Measurements from ENCODE around the gene BRD1. TPM values are rescaled to one million over a fixed set of nuclear protein-coding genes. Genes with fewer than 3 reads are reported as not detected.

The BRD1 gene
- total and polyA plus RNA-seq, 9 of the 15 experiments (the other 6 are each of a cell fraction or from before 2014, with no cell fraction given): 0.42 to 17.6 (median 5.5) TPM

DNA sequence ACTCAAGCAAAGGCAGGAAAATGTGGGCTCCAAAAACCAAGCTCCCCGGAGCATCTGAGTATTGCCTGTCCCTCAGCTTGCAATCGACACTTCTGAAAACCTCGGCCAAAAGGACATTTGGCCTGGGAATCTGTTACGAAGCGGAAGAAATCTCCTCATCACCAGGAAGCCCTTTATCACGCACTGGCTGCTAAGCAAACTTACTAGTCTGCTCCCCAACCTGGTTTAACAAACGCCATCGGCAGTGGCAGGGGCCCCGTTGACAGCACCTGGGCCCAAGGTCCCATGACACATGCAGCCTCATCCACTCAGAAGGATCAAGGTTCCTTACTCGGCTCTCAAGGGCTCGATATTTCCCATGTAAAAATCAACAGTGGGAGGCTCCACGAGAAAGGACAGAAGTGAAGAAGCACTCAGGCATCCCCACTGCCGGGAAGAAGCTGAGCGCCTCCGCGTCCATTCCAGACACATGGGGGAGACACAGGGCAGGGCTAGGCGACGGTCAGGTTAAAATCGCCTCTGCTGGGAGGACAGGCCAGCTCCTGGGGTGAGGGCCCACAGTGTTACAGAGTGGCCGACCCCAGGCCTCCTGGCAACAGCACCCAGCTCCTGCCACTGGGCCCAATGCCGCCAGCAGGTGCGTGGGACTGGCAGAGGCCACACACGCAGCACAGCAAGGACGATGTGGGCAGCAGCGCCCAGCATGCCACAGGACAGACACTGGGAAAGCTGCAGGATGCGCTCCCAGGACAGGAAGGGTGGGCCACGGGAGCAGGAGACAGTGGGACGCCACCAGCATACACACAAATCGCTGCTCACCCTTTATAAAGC, 27.1 kb downstream of the BRD1 start:
- FAIRE-seq (no peak), ATAC-seq (no peak), DNase-seq (ENCODE audit: extremely low read depth in 1 of 4, low spot score in 3 of 4) (no peak)
- H3K9ac ChIP-seq (ENCODE audit: insufficient read depth in 1 of 2, low read depth in 2 of 2, low read length in 2 of 2): no peak overlapping the region; a peak in 1 of 4 replicates
- WGBS (ENCODE audit: insufficient coverage, low coverage, missing lambda C conversion rate): 91% methylated on average over 22 of the region's 29 CpGs
- no peaks in the 10 kb centered on the region; the same call in 1 of the 2 replicates for H4K20me1 ChIP-seq (replicated peaks; ENCODE audit: control insufficient read depth, insufficient read depth, low read length)
- ChIA-PET CTCF (ENCODE audit: low intra/inter-chr PET ratio) (no interaction called here), POLR2A (interaction anchor here (0.9 to 1.1 kb wide), 2 partner anchors 9 to 14 kb away, joined by 3 read pairs; no protein-coding TSS in a partner anchor)
- H3K27ac ChIP-seq (ENCODE audit: extremely low read depth, low read depth, low read length): no peak overlapping the region
- intact Hi-C loops (cut with micrococcal nuclease) (no loop called here), in situ Hi-C loops (cut with MboI) (no loop called here)
- H3K79me2 ChIP-seq (ENCODE audit: control insufficient read depth, insufficient read depth, low read length): peaks cover 43% of the 10 kb centered on the region
- TF ChIP-seq NFIX (CRISPR knock-in tag; IDR thresholded peaks at IDR 0.05; ENCODE audit: low read depth) (no peak), MCM7 (IDR thresholded peaks at IDR 0.05) (no peak), POLR2AphosphoS5 (IDR thresholded peaks at IDR 0.05; ENCODE audit: control insufficient read depth, insufficient read depth, low read depth, low read length) (no peak), ZNF830 (CRISPR knock-in tag; IDR thresholded peaks at IDR 0.05) (no peak), CEBPB (tag; IDR thresholded peaks at IDR 0.05) (no peak), GTF2F1 (IDR thresholded peaks at IDR 0.05; ENCODE audit: low read depth, low read length) (no peak), HINFP (tag; conservative IDR thresholded peaks at IDR 0.05; ENCODE audit: low read depth) (no peak), ZNF586 (CRISPR knock-in tag; conservative IDR thresholded peaks at IDR 0.05) (no peak), CREB5 (CRISPR knock-in tag; IDR thresholded peaks at IDR 0.05) (no peak), TBL1XR1 (IDR thresholded peaks at IDR 0.05; ENCODE audit: low read length in 2 of 2) (no peak), SNRNP70 (optimal IDR thresholded peaks at IDR 0.05; ENCODE audit: low read depth, low read length) (no peak), TAL1 (IDR thresholded peaks at IDR 0.05) (no peak), ZNF512 (tag; IDR thresholded peaks at IDR 0.05) (no peak), SMAD3 (CRISPR knock-in tag; conservative IDR thresholded peaks at IDR 0.05) (no peak)
- TF ChIP-seq, protein P1, sequence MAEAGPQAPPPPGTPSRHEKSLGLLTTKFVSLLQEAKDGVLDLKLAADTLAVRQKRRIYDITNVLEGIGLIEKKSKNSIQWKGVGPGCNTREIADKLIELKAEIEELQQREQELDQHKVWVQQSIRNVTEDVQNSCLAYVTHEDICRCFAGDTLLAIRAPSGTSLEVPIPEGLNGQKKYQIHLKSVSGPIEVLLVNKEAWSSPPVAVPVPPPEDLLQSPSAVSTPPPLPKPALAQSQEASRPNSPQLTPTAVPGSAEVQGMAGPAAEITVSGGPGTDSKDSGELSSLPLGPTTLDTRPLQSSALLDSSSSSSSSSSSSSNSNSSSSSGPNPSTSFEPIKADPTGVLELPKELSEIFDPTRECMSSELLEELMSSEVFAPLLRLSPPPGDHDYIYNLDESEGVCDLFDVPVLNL (CRISPR knock-in tag; IDR thresholded peaks at IDR 0.05; ENCODE audit: low read depth): no peak
- peaks cover 0 to 32% of the 10 kb centered on the region in 2 experiments; a peak in 2 of 5 replicates for H3K4me1 ChIP-seq (replicated peaks in 1 of 2; ENCODE audit: control insufficient read depth in 2 of 2, insufficient read depth in 2 of 2, low read length in 2 of 2)
- H2AFZ ChIP-seq (ENCODE audit: low read depth, low read length): no peak overlapping the region
- H3K27me3 ChIP-seq (ENCODE audit: control insufficient read depth in 2 of 2, insufficient read depth in 2 of 2, low read length in 2 of 2): no peaks in the 10 kb centered on the region
- no TSS peak for BruUV-seq (replicated peaks)
- H3K4me3 ChIP-seq: no peak overlapping the region
- H3K36me3 ChIP-seq (ENCODE audit: control insufficient read depth, insufficient read depth, low read length): peaks cover 56% of the 10 kb centered on the region
- H3K4me2 ChIP-seq (ENCODE audit: insufficient read depth, low read length): no peak overlapping the region
- H3K9me3 ChIP-seq (replicated peaks; ENCODE audit: control insufficient read depth, insufficient read depth, low read depth, low read length): no peaks in the 10 kb centered on the region
- H3K9me1 ChIP-seq (ENCODE audit: control insufficient read depth, insufficient read depth, low read length): no peaks in the 10 kb centered on the region

Data from K562 (cell line).